Tibial nerve (tissue), 4 donors: Measurements from ENCODE around the gene NDRG2. TPM values are rescaled to one million over a fixed set of nuclear protein-coding genes. Genes with fewer than 3 reads are reported as not detected.

Experiments
- DNase-seq, 2 donors: peaks; one replicate each; pipeline ENCODE4 v3.0.0-alpha.2; 2019; ENCODE audit warnings: low spot score in 2 of 2
- H3K27ac ChIP-seq, 4 donors: fragments of 200-600 bp; sonication (generic) in 3 of 4; one replicate each; pipeline ENCODE4 v1.5.1; 2017 to 2019; ENCODE audit warnings: mild to moderate bottlenecking in 1 of 4
- H3K27me3 ChIP-seq, 2 donors: fragments of 200-600 bp; sonication (generic) in 1 of 2; one replicate each; pipeline versions ENCODE4 v1.5.1 to v1.6.0; 2017 to 2019
- H3K36me3 ChIP-seq, 3 donors: fragments of 200-600 bp; sonication (generic); one replicate each; pipeline ENCODE4 v1.5.1; 2018 to 2019
- H3K4me1 ChIP-seq, 4 donors: fragments of 200-600 bp; sonication (generic) in 3 of 4; one replicate each; pipeline ENCODE4 v1.5.1; 2017 to 2019
- H3K4me3 ChIP-seq, 4 donors: fragments of 200-600 bp; sonication (generic) in 3 of 4; one replicate each; pipeline ENCODE4 v1.5.1; 2017 to 2019; ENCODE audit warnings: mild to moderate bottlenecking in 1 of 4, moderate library complexity in 1 of 4
- H3K9me3 ChIP-seq, 4 donors: fragments of 200-600 bp; sonication (generic) in 3 of 4; one replicate each; pipeline ENCODE4 v1.5.1; 2017 to 2019
- CTCF ChIP-seq, 5 experiments: fragments of 200-600 bp in 3 of 5; fragments of 450-650 bp in 2 of 5; sonication (generic) in 3 of 5; IDR thresholded peaks; one replicate each; pipeline ENCODE4 v1.5.1; 2016 to 2019; ENCODE audit warnings: antibody characterized with exemption in 5 of 5, mild to moderate bottlenecking in 3 of 5, moderate library complexity in 2 of 5
- EP300 ChIP-seq, 2 donors: sonication (generic); formaldehyde crosslinking; IDR thresholded peaks; one replicate each; pipeline ENCODE4 v1.6.1; 2017; ENCODE audit warnings: antibody characterized with exemption in 2 of 2, mild to moderate bottlenecking in 1 of 2
- POLR2A ChIP-seq, 2 donors: fragments of 450-650 bp; IDR thresholded peaks; one replicate each; pipeline ENCODE4 v1.6.1; 2017; ENCODE audit warnings: antibody characterized with exemption in 2 of 2, mild to moderate bottlenecking in 2 of 2, moderate library complexity in 2 of 2
- WGBS, 2 donors: methylation state at CpG; one replicate each; pipeline ENCODE4 v1.1.5; 2018; 5-methylcytosine and 5-hydroxymethylcytosine counted together
- total RNA-seq, 4 donors: library from RNA; depleted of rRNA; stranded (reverse); fragments of >200 nt; gene quantifications; one replicate each; pipeline ENCODE4 v1.1.0, GENCODE V29; 2016

The NDRG2 gene
- total RNA-seq, 4 donors from 2014 or later: 370 to 971 (median 750) TPM

DNA sequence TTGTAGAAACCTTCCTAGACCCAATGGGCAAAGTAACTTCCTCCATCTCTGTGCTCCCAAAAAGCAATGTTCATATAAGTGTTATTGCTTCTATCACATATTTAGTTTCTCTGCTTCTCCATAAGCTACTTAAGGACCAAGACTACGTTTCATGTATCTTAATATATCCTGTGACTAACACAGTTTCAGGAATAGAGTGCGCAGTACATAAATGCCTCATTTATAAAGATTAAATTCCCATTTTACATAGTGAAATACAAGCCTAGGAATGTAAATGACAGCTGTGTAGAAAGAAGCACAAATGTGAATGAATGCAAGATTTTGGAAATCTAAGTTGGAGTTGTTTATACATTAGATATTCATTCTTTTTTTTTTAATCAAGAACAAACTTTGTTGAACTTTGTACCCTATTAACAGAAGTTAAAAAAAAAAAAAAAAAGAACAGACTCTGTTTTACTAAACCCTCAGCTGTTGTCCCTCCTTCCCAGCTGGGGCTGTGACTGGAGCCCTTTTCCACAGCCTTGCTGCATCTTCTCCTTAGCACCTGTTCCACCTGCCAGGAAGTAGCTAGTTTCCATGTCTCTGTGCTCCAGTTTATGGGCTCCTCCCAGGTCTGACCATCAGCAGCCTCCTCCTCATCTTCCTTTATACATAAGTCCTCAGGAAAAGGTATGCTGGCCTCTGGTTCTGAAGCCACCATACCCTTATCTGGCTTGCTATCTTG, 42.1 kb downstream of the NDRG2 start:
- no peak for TF ChIP-seq POLR2A (IDR thresholded peaks at IDR 0.05)
- TF ChIP-seq CTCF (IDR thresholded peaks at IDR 0.05): no peak
- no peak for TF ChIP-seq EP300 (IDR thresholded peaks at IDR 0.05)
- Histone ChIP-seq H3K27me3 (no peaks in the 10 kb centered on the region), H3K36me3 (no peaks in the 10 kb centered on the region), H3K4me1 (peaks cover 0 to 15% (median 2%) of the 10 kb centered on the region in 4 donors), H3K27ac (no peak overlapping the region), H3K9me3 (no peaks in the 10 kb centered on the region), H3K4me3 (no peak overlapping the region)
- 75 to 76% methylated on average over 2 of the region's 2 CpGs for WGBS, 2 donors
- DNase-seq: no peak

DNA sequence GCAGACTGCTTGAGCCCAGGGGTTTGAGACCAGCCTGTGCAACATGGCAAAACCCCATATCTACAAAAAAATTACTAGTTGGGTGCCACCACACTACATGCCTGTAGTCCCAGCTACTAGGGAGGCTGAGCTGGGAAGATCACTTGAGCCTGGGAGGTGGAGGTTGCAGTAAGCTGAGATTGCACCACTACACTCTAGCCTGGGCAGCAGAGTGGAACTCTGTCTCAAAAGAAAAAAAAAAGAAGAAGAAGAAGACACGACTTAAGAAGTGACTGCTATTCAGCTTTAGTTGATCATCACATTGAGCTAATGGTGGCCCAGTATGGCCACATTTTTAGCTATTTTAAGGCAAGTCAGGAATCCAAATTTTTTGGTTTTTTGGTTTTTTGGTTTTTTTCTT, 44.0 kb downstream of the NDRG2 start:
- WGBS, 2 donors: 72 to 91% methylated on average over 1 of the region's 1 CpG
- H3K27me3 ChIP-seq: no peaks in the 10 kb centered on the region
- H3K4me1 ChIP-seq: no peaks in the 10 kb centered on the region
- no peak overlapping the region for H3K4me3 ChIP-seq
- H3K9me3 ChIP-seq: no peaks in the 10 kb centered on the region
- TF ChIP-seq CTCF (IDR thresholded peaks at IDR 0.05) (no peak), POLR2A (IDR thresholded peaks at IDR 0.05) (no peak), EP300 (IDR thresholded peaks at IDR 0.05) (no peak)
- no peak overlapping the region for H3K27ac ChIP-seq
- DNase-seq: no peak
- H3K36me3 ChIP-seq: no peaks in the 10 kb centered on the region

- H3K36me3 ChIP-seq: no peaks in the 10 kb centered on the region
- H3K4me3 ChIP-seq: no peak overlapping the region
- H3K4me1 ChIP-seq: no peaks in the 10 kb centered on the region
- TF ChIP-seq POLR2A (IDR thresholded peaks at IDR 0.05) (no peak), EP300 (IDR thresholded peaks at IDR 0.05) (no peak), CTCF (IDR thresholded peaks at IDR 0.05) (no peak)
- no peak overlapping the region for H3K27ac ChIP-seq
- H3K27me3 ChIP-seq: no peaks in the 10 kb centered on the region
- no peaks in the 10 kb centered on the region for H3K9me3 ChIP-seq
- 47 to 68% methylated on average over 1 of the region's 1 CpG for WGBS, 2 donors
- no peak for DNase-seq
These were observed 46.2 kb downstream of the NDRG2 start for GRCh38 chr14:20978687-20979086.

DNA sequence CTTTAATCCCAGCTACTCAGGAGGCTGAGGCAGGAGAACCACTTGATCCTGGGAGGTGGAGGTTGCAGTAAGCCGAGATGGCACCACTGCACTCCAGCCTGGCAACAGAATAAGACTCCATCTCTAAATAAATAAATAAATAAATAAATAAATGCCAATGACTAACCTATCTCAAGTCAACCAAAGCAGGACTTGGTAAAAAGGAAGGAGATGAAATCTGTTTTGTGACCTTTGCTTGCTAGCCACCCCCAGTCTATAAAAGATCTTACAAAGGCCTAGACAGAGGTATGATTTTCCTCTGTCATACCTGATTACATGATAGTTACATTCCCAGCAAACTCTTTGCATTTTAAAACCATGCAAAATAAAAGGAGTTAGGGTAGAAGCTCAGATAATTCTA, 48.6 kb downstream of the NDRG2 start:
- 95 to 97% methylated on average over 1 of the region's 1 CpG for WGBS, 2 donors
- H3K27ac ChIP-seq: no peak overlapping the region

More for the DNA sequence above, 48.6 kb downstream of the NDRG2 start:
- no peak for DNase-seq
- H3K36me3 ChIP-seq: no peaks in the 10 kb centered on the region
- peaks cover 0 to 6% (median 2%) of the 10 kb centered on the region in 4 donors for H3K4me1 ChIP-seq
- TF ChIP-seq EP300 (IDR thresholded peaks at IDR 0.05) (no peak), POLR2A (IDR thresholded peaks at IDR 0.05) (no peak), CTCF (IDR thresholded peaks at IDR 0.05) (no peak)
- no peaks in the 10 kb centered on the region for H3K27me3 ChIP-seq
- H3K4me3 ChIP-seq: no peak overlapping the region
- H3K9me3 ChIP-seq: no peaks in the 10 kb centered on the region
